ENCODE measurements around the gene PGBD2.
"Not testable (repeated sequence)": the region's sequence is repeated elsewhere in the genome, so short reads cannot be mapped to it uniquely, and the experiment has no call there.

The PGBD2 gene, protein sequence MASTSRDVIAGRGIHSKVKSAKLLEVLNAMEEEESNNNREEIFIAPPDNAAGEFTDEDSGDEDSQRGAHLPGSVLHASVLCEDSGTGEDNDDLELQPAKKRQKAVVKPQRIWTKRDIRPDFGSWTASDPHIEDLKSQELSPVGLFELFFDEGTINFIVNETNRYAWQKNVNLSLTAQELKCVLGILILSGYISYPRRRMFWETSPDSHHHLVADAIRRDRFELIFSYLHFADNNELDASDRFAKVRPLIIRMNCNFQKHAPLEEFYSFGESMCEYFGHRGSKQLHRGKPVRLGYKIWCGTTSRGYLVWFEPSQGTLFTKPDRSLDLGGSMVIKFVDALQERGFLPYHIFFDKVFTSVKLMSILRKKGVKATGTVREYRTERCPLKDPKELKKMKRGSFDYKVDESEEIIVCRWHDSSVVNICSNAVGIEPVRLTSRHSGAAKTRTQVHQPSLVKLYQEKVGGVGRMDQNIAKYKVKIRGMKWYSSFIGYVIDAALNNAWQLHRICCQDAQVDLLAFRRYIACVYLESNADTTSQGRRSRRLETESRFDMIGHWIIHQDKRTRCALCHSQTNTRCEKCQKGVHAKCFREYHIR
- total RNA-seq = 3.9 to 22.7 reads per million in 2 donors

DNA sequence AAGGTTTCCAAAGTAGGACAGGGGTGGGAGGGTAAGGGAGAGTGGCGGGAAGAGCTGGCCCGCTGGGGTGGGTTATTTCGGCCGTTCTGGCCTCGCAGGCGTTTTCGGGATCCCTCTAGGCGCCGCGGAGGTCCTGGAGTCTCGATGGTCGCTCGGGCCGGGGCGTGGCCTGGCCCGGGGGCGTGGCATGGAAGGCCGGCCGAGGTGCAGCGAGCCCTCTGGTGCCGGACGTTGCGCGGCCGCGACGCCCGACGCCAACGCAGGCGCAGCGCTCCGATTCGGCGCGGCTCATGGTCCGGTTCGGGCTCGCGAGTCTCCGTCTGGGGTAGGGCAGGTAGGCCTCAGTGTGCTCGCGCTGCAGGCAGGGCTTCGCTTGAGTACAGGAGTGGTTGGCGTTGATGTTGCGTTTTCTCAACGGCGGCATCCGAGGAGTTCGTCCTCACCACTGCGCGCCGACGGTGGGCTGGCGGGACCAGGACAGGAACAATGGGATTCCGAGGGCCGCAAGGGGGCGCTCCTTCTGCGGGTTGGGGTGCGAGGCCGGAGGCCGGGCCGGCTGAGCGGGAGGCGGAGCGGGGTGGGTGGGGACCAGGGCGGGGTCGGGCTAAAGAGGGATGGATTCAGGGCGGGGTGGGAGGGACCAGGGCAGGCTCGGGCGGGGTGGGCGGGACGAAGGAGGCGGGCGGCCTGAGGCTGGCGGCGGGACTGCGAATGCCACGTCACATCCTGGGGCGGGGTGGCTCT lies at the start of gene PGBD2:
Gene PGBD2, plus strand, starts transcription at position 227 of the 744 bp plus-strand sequence. CDS start 7,628 bp downstream, outside the sequence.
- peak; percentile 98 for DNase-seq

DNA sequence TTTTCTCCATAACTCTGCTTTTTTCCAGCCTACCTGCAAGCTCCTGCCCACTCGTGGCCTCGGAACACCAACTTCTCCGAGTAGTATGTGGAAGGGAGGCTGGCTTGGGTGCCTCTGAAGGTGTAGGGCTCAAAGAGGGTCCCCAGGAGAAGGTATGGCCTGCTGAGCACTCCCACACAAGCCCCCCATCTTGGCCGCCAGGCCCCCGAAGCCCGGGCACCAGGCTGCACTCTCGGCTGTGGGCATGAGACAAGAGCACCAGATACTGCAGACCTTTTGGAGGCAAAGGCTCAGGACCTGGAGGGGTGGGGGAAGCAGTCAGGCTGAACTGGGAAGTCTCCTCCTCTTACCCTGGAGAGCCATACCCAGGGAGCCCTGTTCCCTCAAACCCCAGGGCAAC lies 48.8 kb upstream of the PGBD2 start:
- DNase-seq = no peak

DNA sequence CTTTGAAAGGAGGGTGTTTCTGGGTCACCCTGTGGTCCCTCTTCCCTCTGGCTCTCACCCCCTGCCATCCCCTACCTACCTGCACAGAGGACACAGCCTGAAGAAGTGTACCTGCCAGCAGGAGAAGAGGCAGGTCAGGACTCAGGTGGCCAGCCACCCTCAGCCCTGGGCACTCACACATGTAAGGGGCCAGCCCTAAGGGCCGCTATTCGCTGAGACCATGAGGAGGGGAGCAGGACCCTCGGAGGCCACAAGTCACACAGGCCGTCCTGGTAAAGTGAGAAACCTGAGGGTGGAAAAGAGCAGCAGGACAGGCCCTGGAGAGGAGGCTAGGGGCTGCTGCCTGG lies 48.3 kb upstream of the PGBD2 start:
- DNase-seq = no peak

DNA sequence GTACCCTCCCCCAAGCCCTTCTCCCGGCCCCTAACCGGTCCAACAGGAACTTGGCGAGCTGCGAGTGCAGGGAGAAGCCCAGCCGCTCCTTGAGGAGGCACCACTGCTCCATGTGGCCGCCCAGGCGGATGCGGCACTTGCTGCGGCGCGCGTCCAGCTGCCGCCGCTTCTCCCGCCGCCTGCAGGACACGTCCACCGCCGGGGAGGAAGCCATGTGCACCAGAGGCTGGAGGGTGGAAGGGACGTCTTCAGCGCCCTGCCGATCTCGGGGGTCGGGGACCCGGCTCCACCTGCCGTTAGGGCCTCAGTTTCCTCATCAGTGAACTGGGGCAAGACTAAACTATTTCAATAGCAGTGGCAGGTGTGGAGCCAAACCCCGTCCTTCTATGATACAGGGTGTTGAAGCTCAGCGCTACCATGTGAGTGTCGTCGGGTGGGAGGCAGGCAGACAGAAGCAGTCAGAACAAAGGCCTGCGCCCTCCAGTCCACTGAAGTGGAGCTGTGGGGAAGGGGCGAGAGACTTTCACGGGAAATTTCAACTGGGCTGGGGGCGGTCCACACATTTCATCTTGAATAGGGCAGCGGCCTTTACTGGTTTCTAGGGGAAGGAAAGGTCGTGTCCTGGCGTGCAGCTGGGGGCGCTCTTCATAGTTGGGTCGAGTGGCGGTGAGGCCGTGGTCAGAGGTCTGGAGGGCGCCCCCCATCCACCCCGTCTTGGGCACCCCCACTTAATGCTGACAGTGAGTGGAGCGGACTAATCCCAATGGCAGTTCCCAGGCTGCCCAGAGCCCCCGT lies 47.7 kb upstream of the PGBD2 start:
- DNase-seq = no peak

DNA sequence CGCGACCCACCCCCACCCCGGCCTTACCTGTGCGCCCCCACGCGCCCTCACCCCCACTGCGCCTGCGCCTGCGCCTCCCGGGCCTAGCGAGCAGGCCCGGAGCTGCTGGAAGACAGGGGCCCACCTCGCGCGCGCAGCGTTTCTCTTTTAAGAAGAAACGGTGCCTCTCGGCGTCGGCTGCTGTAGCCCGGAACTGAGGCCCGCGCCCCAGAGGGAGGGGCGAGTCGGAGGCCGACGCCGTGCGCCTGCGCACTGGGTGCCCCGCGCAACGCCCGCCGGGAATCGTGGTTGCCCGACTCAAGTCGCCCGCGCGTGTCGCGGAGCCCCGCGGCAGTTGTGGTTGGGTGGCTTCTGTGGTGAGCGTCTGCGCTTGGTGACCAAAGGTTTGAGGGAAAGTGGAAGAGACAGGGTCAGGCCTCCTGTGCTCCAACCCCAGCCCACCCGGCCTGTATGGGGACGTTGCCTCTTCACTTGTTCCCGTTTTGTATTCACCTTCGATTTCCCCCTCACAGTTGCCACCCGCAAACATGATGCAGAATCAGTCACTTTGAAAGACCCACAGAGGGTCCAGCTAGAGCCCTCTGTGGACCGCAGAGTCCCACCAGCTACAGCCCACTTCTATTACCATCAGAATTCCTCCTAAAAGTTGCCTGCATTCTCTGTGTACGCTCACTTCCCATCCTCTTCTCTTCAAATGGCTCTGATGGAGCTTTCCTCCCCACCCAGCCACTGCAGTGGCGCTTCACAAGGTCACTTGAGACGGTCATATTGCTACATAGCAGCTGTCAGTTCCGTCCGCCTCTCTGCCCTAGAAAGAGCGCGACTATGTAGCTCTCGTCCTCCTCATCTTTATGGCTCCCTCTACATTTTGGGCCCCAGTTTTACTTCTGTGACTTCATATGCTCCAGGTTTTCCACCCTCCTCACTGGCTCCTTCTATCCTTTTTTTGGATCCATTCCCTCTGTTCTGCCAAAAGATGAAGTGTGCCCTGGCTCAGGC lies 46.8 kb upstream of the PGBD2 start, which contains the start of gene ZNF692:
Gene ZNF692, minus strand, starts transcription at position 195 of the 999 bp plus-strand sequence. CDS start 776 bp downstream, outside the sequence.
- peak; percentile 92 for DNase-seq

DNA sequence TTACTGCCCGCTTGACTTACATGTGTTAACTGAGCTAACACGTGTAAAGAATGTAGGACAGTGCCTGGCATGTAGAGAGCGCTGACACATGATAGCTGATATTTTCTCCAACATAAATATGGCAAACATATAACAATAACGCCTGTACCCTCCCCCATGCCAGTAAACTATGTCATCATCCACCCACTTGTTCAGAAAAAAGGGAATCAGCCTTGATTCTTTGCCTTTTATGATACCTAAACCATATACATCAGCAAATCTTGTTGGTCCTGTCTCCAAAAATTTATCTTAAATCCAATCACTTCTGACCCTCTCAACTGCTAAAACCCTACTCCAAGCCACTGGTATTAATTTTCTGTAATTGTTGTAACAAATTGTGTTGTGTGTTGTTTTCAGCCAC lies 46.0 kb upstream of the PGBD2 start:
- no peak for DNase-seq

DNA sequence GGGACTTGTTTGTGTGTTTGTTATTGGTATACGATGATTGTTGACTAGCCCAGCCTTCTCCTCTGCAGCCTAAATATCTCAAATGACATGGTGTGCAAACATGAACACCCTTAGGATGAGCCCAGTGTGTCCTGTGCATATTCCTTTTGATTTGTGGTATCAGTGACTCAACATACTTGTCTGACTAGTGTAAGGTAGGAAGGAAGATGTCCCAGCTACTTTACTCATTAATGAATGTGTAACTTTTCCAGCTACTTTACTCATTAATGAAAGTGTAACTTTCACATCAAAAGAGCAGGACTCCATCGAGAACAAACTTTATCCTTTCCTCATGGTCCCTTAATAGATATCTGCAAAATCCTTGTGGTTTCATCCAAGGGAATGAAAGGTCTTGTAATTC lies 44.4 kb upstream of the PGBD2 start:
- DNase-seq = no peak

DNA sequence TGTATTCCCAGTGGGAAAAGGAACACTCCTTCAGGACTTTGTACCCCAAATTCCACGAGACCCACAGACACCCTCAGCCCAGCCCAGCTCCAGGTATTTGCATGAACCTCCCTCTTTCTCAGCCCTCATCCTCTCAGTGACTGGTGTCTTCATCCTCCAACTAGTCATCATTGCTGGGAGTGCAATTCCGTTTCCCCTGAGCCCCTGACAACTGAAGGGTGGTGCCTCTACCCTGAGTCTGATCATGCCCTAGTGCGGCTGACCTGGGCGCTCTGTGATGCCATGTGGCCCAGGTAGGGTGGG lies 43.4 kb upstream of the PGBD2 start:
- no peak for DNase-seq

DNA sequence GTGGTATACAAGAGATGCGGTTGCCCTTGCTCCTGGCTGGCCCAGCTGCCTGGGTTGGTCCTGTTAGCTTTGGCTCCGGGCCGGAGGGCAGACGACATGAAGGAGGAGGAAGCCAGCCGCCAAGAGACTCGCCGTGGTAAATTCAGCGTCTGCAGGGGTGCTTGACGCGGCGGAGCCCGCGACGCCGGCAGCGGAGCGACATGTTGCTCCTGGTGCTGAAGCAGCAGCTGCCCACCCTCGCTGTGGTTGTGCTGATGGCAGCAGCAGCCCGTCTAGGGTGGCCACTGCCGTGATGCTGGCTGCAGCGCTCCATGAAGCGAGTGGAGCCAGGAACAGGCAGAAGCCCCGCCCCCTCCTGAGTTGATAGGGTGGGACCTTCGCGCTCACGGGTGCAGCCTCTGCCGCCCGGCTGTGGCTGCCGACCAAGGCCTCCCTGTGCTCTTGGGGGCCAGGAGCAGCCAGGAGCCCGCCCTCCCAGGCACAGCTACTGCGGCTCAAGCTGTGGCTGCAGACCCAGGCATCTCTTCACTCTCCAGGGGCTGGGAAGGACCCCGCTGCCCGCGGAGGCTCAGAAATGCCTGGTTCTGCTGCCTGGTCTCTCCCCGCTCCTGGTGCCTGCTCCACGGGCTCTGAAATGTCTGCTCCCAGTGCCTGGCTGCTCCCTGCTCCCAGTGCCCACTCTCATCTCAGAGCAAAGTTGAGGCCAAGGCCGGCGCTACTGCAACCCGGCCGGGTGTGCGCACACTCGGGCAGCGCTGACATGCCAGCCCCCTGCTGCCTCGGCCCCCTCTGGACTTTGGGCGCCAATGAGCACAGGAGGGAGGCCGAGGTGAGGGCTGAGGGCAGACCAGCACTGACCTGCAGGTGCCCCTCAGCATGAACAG lies 42.8 kb upstream of the PGBD2 start:
- peak; percentile 79 for DNase-seq

DNA sequence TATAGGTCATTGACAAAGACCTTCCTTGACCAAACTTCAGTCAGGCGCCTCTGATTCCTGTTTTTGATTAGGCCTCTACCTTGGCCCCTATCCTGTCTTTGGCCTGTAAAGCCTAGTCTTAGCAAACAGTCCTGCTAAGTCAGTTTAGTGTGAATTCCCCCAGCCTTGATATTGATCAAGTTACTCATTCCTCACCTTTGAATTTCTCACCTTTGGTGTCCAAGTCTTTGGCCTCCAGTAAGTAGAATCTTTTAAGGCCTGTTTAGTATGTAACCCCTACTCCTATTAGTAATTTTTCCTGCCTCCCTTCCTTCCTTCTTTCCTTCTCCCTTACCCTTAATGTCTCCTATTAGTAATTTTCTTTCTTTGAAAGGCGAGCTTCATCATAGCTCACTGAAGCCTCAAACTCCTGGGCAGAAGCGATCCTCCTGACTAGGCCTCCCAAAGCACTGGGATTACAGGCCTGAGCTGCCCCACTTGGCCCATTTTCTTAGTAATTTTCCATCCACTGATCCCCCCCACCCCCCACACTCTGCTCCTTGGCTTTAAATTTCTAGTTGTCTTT lies 34.1 kb upstream of the PGBD2 start:
- no peak for DNase-seq

DNA sequence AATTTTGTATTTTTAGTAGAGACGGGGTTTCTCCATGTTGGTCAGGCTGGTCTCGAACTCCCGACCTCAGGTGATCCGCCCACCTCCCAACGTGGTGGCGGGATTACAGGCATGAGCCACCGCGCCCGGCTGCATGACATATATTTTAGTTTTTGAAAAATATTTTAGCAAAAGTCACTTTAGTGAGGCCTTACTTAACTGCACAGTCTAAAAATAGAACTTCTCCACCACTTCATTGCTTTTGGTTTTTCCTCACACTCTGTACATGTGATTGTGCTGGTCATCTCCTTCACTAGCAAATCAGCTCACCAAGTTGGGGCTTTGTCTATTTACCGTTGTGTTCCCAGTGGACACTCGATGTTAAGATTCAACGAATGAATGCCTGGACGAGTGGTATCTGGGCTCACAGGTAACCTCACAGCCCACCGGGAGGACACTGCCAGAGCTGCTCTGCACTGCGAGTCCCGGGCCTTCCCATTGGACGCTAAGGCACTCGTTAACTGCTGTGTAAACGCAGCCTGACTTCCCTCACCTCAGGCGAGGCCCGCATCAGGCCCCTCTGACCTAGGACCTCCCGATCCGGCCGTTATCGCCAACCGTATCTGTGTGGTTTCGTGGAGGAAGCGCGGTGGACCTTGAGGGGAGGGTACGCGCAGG lies 33.2 kb upstream of the PGBD2 start:
- no peak for DNase-seq

DNA sequence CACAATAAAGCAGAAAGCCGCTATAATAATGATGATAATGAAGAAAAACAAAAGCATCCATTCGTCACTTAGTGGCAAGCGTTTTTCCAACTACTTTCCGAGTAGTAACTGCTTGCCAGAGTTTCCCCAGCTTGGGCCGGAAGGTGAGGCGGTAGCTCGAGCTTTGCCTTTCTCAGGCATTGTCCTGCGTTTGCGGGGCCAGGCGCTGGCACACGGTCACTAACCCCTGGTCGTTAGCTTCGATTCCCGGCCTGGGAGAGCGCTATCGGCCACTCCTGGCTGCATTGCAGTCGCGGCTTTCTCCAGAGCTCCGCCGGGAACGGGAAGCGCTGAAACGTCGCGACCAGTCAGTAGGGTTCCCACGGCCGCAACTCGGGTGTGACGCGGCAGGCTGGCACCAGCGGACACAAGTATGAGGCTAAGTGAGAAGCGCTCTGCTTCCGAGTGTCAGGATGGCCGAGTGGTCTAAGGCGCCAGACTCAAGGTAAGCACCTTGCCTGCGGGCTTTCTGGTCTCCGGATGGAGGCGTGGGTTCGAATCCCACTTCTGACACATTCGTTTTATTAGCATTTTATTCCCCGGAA lies 32.5 kb upstream of the PGBD2 start:
- DNase-seq = peak; percentile 88

DNA sequence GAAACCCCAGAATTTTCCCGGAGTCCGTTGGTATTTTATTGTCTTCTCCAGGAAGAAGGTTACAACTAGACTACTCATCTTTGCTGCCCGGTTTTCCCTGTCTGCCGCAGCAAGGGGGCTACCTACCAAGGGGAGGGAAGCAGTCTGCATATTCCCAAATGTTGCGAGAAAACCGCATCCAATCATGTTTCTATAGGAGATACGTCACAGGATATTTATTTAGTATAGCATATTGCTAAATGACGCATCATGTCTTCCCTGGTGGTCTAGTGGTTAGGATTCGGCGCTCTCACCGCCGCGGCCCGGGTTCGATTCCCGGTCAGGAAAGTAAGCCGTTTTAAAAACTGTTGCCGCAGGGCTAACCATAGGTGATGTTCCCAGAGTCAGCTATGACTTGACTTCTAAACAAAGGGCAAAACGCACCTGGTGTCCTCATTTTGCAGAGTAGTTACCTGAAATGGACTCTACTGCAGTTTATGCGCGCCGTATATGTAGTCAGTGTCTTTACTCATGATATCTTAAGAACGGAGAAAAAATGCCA lies 32.0 kb upstream of the PGBD2 start:
- DNase-seq = peak; percentile 77

DNA sequence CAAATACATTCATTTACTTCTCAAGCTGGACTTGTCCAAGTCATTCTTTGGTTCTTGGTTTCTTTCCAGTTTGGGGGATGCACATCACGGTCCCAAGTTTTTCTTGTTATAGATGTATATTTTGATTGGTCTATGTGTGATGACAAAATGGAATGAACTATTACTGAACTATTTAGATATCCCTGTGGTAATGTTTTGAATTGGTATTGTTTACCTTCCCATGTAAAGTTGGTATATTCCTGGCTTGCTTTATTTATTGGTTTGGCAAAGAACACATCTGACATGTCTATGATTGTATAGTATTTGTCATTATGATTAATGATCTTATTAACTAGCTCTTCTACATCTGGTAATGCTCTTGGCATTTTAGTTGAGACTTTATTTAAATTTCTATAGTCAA lies 24.8 kb upstream of the PGBD2 start:
- DNase-seq = no peak

DNA sequence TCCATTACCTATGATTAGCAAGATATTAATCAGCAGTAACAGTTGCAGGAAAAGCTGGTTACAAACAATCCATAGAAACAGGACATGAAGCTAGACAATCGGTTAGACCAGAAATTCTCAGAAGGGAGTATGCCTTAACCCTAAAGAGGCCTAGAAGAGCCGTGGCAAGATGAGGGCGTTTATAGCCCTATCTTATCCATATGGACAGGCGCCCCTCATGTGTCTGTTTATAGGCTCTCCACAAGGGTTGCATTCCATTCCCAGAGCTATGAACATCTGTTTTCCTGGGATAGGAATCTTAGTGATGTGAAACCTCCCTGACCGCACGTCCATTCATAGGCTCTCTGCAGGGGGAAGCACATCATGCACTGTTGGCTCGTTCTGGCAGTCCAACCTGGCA lies 23.6 kb upstream of the PGBD2 start:
- DNase-seq = not testable (repeated sequence)

DNA sequence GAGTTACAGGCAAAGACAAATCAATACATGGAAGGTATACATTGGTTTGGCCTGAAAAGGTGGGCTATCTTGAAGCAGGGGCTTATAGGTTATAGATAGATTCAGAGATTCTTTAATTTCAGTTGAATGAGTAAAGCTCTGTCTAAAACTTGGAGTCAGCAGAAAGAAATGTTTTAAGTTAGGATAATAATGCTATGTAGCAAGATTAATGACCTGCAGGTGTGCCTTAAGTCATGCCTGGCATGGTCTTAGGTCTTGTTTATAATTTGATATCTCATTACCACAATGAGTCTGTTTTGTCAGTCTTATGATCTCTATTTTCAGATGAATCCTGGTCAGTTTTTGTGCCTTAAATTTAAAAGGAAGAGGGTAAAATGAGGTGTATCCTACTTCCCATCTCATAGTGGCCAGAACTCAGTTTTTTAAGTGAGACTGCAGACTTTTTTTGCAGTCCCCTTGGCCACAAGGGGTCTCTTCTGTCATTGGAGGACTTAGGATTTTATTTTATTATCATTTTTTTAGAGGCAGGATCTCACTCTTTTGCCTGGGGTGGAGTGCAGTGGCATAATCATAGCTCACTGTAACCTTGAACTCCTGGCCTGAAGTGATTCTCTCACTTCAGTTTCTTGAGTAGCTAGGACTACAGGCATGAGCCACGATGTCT lies 21.3 kb upstream of the PGBD2 start:
- no peak for DNase-seq

DNA sequence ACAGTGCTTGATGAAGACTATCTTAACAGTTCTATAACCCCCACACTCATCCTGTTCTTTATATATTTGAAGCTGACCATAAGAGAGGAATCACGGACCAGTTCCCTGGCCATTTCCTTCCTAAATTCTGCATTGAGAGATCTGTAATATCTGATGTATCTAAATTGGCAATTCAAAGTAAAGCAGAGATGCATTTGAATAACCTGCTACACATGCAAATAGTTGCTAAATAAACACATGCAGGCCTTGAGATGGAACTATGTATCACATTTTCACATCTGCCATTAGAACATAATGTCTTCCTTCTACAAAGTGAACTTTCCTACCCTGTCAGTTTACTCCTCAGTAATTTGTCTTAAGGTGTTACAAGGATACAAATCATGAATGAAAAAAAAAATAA lies 20.4 kb upstream of the PGBD2 start:
- no peak for DNase-seq

DNA sequence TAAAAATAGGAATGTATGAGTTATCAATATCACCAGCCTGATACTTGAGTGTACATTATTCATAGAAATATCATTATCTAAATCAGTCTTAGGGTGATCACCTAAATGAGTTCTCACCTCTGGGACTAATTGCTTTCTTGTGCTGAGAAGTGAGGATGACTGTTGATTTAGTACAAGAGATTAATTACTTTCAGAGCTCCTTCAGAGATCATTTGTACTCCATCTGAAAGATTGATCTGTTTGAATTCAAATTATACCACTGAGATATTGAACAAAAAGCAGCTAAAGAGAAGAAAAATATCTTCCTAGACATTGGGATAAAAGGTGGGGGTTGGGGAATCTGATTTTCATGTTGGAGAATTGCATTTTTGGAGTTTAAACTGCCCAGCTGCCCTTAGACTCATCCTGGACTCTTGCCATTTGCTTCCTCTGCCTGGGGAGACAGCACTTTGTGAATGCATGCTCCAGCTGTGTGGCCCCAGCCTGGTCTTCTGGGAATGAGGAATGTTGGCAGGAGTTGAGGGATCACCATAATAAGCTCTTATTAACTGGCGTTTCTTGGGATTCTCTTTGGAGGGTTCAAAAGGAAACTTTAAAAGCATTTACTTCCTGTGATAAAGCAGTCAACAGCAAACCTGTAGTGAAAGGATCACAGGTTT lies 19.7 kb upstream of the PGBD2 start:
- no peak for DNase-seq

Data from T-helper 9 cell (primary cell).